GM19372 (cell line): ENCODE measurements around the gene ZNF189.
A peak's percentile ranks its signal among the peaks of the same experiment; 100 is the strongest.
"Not testable (repeated sequence)": the region's sequence is repeated elsewhere in the genome, so short reads cannot be mapped to it uniquely, and the experiment has no call there.

ENCODE experiments used
- ATAC-seq: cut with Tn5 transposase; IDR thresholded peaks from one replicate; pipeline ENCODE4 v1.9.1; 2021; ENCODE audit warnings: mild to moderate bottlenecking, low read depth, moderate library complexity; ENCODE audit not compliant: unreplicated experiment

ZNF189 gene

GRCh38 chr9:101376111-101376848 is 22.4 kb upstream of the ZNF189 start:
- ATAC-seq, result no peak

DNA sequence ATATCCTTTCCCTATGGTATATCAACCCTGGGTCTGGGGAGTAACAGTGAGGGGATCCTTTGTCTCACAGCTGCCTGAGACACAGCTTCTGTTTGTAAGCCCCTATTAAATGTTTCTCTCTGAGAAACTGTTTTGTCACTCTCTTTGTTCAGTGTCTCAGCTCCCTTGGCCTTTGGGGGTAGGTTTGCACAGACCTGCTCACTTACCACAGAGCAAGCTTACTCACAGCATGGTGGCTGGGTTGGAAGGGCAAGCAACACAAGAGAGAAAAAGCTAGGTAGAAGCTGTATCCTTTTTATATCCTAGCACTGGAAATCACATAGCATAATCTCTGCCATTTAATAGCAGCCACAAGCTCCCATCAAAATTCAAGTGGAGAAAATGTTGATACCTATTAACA is 18.4 kb upstream of the ZNF189 start:
- no peak for ATAC-seq

DNA sequence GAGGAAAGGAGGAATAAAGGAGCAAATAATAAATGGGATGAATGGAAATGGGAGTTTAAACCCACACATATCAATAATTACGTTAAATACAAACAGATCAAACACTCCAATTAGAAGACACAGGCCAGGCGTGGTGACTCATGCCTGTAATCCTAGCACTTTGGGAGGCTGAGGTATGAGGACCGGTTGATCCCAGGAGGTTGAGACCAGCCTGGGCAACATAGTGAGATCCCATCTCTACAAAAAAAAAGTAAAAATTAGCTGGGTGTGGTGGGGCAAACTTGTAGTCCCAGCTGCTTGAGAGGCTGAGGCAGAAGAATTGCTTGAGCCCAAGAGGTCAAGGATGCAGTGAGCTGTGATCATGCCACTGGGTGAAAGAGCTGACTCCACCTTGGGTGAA is 17.5 kb upstream of the ZNF189 start:
- no peak for ATAC-seq

- ATAC-seq, result no peak
These were observed 16.8 kb upstream of the ZNF189 start for GRCh38 chr9:101381833-101382342.

DNA sequence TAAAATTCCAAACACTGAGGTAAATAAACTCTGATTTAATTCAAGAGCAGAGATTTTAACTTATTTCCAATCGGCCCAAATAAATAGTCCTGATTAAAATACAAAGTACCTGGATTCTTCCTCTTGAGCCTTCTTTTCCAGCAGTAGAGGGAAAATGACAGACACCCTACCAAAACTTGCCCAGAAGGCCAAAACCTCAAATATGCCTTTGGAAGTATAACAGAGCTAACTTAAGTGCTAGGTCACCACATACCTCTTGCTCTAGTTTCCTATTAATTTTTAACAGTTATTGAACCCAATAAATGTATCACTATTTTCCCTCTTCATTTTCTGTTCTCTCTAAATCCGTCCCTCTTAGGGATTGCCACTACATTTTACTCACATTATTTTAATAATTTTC is 15.3 kb upstream of the ZNF189 start:
- ATAC-seq, result no peak

DNA sequence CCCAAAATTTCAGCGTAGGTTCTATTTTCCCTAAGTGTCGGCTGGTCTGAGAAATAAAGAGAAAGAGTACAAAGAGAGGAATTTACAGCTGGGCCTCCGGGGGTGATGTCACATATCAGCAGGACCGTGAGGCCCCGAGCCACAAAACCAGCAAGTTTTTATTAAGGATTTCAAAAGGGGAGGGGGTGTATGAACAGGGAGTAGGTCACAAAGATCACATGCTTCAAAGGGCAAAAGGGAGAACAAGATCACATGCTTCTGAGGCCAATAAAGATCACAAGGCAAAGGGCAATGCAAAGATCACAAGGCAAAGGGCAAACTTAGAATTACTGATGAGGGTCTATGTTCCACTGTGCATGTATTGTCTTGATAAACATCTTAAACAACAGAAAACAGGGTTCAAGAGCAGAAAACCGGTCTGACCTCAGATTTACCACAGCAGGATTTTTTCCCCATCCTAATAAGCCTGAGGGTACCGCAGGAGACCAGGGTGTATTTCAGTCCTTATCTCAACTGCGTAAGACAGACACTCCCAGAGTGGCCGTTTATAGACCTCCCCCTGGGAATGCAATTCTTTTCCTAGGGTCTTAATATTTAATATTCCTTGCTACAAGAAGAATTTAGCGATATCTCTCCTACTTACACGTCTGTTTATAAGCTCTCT is 13.6 kb upstream of the ZNF189 start, which contains the start of gene BAAT:
Gene BAAT, minus strand, starts transcription at position 134 of the 664 bp plus-strand sequence. CDS start 13,602 bp downstream, outside the sequence.
- ATAC-seq, result not testable (repeated sequence)

DNA sequence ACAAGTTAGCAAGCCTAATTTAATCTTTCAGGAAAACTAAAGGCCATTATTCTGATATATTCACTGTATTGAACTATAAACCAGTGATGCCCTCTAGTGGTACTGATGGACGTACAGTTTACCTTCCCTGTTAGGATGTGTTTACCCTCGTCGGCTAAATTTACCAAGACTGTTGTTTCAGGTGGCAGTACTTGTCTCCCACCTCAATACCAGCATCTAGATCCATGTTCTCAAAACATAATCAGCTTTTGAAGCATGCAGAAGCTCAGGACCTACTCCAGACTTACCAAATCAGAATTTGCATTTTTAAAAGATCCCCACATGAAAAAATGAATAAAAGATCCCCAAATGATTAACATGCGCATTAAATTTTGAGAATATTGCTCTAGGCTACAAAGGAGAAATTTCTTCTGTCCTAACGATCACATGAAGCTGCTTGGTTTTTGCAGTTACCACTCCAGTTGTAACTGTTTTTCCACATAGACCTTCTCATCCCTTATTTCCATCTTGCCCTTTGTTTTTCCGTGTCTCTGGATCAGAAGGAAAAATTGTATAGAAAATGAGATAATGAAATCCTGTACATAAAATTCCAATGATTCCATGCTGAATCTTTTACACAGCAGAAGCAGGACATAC is 10.7 kb upstream of the ZNF189 start:
- ATAC-seq, result no peak

GRCh38 chr9:101388507-101388993 is 10.1 kb upstream of the ZNF189 start:
- no peak for ATAC-seq

DNA sequence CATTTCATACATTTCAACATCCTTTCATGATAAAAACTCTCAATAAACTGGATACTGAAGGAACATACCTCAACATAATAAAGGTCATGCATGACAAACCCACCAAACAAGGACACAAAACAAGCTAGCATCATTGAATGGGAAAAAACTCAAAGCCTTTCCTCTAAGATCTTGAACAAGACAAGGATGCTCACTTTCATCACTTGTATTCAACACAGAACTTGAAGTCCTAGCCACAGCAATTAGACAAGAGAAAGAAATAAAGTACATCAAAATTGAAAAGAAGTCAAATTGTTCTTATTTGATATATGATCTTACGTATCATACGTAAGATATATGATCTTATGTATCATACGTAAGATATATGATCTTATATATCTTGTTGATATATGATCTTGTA is 5.5 kb upstream of the ZNF189 start:
- no peak for ATAC-seq

DNA sequence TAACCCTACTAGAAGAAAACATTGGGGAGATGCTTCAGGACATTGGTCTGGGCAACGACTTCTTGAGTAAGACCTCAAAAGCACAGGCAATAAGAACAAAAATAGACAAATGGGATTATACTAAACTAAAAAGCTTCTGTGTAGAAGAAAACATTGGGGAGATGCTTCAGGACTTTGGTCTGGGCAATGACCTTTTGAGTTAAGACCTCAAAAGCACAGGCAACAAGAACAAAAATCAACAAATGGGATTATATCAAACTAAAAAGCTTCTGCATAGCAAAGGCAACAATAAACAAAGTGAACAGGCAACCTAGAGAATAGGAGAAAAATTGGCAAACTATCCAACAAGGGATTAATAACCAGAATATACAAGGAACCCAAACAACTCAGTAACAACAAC is 4.0 kb upstream of the ZNF189 start:
- ATAC-seq, result no peak

- no peak for ATAC-seq
These were observed 944 bp upstream of the ZNF189 start for GRCh38 chr9:101397746-101398067.

- ATAC-seq, result peak; percentile 7
These were observed 435 bp downstream of the ZNF189 start for GRCh38 chr9:101398930-101399642.

DNA sequence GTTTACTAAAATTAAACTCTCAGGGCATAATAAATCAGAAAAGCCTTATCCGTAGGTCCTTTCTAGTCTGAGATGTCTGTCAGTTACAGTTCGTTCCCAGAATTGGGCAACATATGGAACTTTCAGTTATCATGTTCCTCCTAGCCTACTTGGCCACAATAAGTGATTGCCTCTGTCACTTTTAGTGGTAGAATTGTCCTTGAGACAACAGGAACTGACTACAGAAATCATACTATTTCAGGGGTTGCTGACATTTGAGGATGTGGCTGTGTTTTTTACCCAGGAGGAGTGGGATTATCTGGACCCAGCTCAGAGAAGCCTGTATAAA is 956 bp downstream of the ZNF189 start:
- no peak for ATAC-seq

- ATAC-seq, result no peak
These were observed 1.5 kb downstream of the ZNF189 start for GRCh38 chr9:101400120-101400519.

DNA sequence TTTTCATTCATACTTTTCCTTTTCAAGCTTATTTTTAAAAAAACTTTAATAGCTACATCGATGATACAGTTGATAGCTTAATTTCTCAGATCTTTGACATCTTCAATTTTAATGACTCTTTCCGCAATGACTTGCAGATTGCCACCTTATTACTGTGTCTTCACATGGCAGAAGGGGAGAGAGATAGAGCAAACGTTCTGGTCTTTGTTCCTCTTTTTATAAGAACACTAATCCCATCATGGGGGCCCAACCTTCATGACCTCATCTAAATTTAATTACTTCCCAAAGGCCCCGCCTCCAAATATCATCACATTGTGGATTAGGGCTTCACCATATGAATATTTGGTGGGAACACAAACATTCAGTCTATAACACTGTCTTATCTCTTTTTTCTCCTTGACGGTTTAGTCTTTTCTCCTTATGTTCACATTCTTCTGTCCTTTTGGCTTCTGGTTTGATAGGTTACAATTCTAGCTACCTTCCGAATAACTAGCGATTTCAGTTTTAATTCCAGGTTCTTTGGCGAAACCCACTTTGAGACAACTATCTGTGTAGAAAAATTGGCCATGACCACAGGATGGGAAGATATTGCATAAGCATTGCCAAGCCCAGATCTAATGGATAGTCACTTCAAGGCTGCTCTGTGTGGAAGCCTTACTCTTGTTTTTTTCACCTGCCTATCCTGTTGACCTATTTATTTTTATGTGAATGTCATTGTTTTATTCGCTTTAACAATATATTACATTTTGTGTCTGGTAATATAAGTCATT is 5.0 kb downstream of the ZNF189 start:
- ATAC-seq, result no peak

GRCh38 chr9:101408374-101409078 is 9.9 kb downstream of the ZNF189 start:
- no peak for ATAC-seq

GRCh38 chr9:101409079-101409477 is 10.4 kb downstream of the ZNF189 start:
- ATAC-seq, result no peak

DNA sequence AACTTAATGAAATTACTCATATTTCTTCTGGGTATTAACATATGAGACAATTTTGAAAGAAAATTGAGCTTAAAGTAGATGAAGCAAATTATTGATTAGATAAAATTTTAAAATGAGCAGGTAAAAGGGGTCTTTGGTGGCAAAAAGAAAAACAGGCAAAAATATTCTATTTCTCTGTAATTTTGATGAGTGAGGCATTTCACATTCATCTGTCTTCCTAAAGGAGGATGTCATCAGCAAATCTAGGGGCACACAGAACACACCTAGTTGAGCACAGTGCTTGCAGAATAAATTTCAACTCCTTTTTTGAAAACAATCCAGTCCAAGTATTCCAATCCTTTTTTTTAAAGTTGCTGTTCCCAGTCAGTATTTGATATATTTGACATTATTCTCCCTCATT is 16.2 kb downstream of the ZNF189 start:
- ATAC-seq, result no peak

DNA sequence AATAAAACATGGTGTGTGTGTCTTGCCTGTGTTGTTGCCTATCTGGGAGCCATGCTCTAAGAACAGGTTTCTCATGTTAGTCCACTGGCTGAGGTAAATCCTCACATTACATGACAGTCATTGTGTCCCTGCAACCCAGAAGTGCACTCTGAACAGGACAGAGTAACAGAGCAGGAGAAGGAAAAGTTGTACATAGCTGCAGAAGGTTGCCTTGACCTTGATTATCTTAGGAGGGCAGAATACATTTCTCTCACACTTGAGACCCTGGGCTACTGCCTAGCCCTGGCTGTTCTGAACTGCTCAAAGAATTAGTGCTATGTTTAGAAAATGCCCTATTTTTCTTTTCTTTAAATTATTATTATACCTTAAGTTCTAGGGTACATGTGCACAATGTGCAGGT is 16.9 kb downstream of the ZNF189 start:
- no peak for ATAC-seq

- ATAC-seq, result no peak
These were observed 18.7 kb downstream of the ZNF189 start for GRCh38 chr9:101417389-101417788.
